Panc1 (cell line): ENCODE measurements around the gene BCAN.

Source experiments
- CTCF ChIP-seq: fragments of 450-650 bp; IDR thresholded peaks from 2 replicates; pipeline ENCODE4 v1.5.1; 2017; ENCODE audit warnings: mild to moderate bottlenecking
- POLR2AphosphoS5 ChIP-seq: IDR thresholded peaks from 2 replicates; pipeline ENCODE4 v1.6.1; 2012; ENCODE audit warnings: mild to moderate bottlenecking, low read depth, low read length, moderate library complexity
- REST ChIP-seq, 2 experiments: IDR thresholded peaks; 2 replicates each; pipeline ENCODE4 v1.6.1; 2011 to 2012; ENCODE audit warnings: low read depth in 2 of 2, control low read depth in 1 of 2, low read length in 1 of 2, mild to moderate bottlenecking in 1 of 2, moderate library complexity in 1 of 2; ENCODE audit not compliant: insufficient read depth in 1 of 2

- no peak for TF ChIP-seq CTCF
- no peak for TF ChIP-seq REST (IDR thresholded peaks at IDR 0.05; ENCODE audit: insufficient read depth in 1 of 2, low read depth in 2 of 2, low read length in 1 of 2)
- no peak for TF ChIP-seq POLR2AphosphoS5
Measured at GRCh38 chr1:156709031-156709430, 67.1 kb downstream of the BCAN start.
